ENCODE results near the gene UNC80. TPM values are rescaled to one million over a fixed set of nuclear protein-coding genes. Genes with fewer than 3 reads are reported as not detected.

UNC80 gene
- total and polyA plus RNA-seq, 2 of the 13 experiments (the other 11 are each of a cell fraction or from before 2014, with no cell fraction given): not detected

DNA sequence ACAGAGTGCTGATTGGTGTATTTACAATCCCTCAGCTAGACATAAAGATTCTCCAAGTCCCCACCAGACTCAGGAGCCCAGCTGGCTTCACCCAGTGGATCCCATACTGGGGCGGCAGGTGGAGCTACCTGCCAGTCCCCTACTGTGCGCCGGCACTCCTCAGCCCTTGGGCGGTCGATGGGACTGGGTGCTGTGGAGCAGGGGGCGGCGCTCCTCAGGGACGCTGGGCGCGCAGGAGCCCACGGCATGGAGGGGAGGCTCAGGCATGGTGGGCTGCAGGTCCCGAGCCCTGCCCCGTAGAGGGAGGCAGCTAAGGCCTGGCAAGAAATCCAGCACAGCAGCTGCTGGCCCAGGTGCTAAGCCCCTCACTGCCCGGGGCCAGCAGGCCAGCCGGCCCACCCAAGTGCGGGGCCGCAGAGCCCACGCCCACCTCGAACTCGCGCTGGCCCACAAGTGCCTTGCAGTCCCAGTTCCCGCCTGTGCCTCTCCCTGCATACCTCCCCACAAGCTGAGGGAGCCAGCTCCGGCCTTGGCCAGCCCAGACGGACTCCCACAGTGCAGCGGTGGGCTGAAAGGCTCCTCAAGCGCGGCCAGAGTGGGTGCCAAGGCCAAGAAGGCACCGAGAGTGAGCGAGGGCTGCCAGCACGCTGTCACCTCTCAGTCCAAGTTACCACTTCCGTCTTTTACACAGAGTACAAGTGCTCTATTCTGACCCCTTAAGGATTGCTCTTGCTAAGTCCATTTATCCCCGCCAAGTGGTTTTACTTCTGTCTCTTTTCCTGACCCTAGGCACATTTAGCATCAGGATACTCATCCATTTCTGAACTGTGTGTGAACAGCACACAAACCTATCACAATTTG is 229.1 kb downstream of the UNC80 start:
- in situ Hi-C loops (cut with HindIII; ENCODE audit: extremely low pct_ligation_motif_present, low pct_unique_long_range_greater_than_20kb) (no loop called here), intact Hi-C loops (cut with micrococcal nuclease; ENCODE audit: unreplicated experiment) (no loop called here)
- DNase-seq (ENCODE audit: low spot score): no peak
- CTCF ChIA-PET (ENCODE audit: low intra/inter-chr PET ratio, low total read pairs): no interaction called here
- Histone ChIP-seq H4K20me1 (ENCODE audit: insufficient read depth, low read length) (peaks cover 14% of the 10 kb centered on the region), H3K79me2 (ENCODE audit: insufficient read depth, low read length) (peaks cover 33% of the 10 kb centered on the region), H3K36me3 (replicated peaks in 1 of 2; ENCODE audit: control insufficient read depth in 1 of 2, insufficient read depth in 2 of 2, low read length in 2 of 2) (no peaks in the 10 kb centered on the region; a peak in 2 of 5 replicates), H3K27me3 (ENCODE audit: control insufficient read depth in 1 of 2, insufficient read depth in 2 of 2, low read length in 2 of 2) (no peaks in the 10 kb centered on the region; a peak in 1 of 5 replicates), H3K4me3 (replicated peaks in 1 of 3; ENCODE audit: insufficient read depth in 1 of 3, low read depth in 2 of 3, low read length in 3 of 3) (no peak overlapping the region), H3K4me1 (ENCODE audit: insufficient read depth, low read length) (peaks cover 33% of the 10 kb centered on the region), H2AFZ (ENCODE audit: low read length) (no peak overlapping the region), H3K9ac (ENCODE audit: insufficient read depth, low read depth, low read length) (no peak overlapping the region), H3K4me2 (ENCODE audit: low read depth, low read length) (no peak overlapping the region), H3K9me3 (ENCODE audit: low read length) (no peaks in the 10 kb centered on the region), H3K27ac (ENCODE audit: extremely low read length, insufficient read depth, low read length) (no peak overlapping the region)
- no peak for ATAC-seq
- POLR2A ChIA-PET: no interaction called here
- TF ChIP-seq, protein P1, sequence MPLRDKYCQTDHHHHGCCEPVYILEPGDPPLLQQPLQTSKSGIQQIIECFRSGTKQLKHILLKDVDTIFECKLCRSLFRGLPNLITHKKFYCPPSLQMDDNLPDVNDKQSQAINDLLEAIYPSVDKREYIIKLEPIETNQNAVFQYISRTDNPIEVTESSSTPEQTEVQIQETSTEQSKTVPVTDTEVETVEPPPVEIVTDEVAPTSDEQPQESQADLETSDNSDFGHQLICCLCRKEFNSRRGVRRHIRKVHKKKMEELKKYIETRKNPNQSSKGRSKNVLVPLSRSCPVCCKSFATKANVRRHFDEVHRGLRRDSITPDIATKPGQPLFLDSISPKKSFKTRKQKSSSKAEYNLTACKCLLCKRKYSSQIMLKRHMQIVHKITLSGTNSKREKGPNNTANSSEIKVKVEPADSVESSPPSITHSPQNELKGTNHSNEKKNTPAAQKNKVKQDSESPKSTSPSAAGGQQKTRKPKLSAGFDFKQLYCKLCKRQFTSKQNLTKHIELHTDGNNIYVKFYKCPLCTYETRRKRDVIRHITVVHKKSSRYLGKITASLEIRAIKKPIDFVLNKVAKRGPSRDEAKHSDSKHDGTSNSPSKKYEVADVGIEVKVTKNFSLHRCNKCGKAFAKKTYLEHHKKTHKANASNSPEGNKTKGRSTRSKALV (CRISPR knock-in tag; IDR thresholded peaks at IDR 0.05): no peak
- TF ChIP-seq, protein P2, sequence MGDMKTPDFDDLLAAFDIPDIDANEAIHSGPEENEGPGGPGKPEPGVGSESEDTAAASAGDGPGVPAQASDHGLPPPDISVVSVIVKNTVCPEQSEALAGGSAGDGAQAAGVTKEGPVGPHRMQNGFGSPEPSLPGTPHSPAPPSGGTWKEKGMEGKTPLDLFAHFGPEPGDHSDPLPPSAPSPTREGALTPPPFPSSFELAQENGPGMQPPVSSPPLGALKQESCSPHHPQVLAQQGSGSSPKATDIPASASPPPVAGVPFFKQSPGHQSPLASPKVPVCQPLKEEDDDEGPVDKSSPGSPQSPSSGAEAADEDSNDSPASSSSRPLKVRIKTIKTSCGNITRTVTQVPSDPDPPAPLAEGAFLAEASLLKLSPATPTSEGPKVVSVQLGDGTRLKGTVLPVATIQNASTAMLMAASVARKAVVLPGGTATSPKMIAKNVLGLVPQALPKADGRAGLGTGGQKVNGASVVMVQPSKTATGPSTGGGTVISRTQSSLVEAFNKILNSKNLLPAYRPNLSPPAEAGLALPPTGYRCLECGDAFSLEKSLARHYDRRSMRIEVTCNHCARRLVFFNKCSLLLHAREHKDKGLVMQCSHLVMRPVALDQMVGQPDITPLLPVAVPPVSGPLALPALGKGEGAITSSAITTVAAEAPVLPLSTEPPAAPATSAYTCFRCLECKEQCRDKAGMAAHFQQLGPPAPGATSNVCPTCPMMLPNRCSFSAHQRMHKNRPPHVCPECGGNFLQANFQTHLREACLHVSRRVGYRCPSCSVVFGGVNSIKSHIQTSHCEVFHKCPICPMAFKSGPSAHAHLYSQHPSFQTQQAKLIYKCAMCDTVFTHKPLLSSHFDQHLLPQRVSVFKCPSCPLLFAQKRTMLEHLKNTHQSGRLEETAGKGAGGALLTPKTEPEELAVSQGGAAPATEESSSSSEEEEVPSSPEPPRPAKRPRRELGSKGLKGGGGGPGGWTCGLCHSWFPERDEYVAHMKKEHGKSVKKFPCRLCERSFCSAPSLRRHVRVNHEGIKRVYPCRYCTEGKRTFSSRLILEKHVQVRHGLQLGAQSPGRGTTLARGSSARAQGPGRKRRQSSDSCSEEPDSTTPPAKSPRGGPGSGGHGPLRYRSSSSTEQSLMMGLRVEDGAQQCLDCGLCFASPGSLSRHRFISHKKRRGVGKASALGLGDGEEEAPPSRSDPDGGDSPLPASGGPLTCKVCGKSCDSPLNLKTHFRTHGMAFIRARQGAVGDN (CRISPR knock-in tag; IDR thresholded peaks at IDR 0.05): 0 out of 2 replicates have a peak, but pooled peaks have one; percentile 16
- no peak for FAIRE-seq
- WGBS (ENCODE audit: low lambda C conversion rate): 98% methylated on average over 26 of the region's 32 CpGs
- no TSS peak for BruUV-seq (replicated peaks)
